ENCODE data around the gene OTC.

GRCh38 chrX:38326086-38326485 lies 26.3 kb upstream of the OTC start:
- TF ChIP-seq, protein P1, sequence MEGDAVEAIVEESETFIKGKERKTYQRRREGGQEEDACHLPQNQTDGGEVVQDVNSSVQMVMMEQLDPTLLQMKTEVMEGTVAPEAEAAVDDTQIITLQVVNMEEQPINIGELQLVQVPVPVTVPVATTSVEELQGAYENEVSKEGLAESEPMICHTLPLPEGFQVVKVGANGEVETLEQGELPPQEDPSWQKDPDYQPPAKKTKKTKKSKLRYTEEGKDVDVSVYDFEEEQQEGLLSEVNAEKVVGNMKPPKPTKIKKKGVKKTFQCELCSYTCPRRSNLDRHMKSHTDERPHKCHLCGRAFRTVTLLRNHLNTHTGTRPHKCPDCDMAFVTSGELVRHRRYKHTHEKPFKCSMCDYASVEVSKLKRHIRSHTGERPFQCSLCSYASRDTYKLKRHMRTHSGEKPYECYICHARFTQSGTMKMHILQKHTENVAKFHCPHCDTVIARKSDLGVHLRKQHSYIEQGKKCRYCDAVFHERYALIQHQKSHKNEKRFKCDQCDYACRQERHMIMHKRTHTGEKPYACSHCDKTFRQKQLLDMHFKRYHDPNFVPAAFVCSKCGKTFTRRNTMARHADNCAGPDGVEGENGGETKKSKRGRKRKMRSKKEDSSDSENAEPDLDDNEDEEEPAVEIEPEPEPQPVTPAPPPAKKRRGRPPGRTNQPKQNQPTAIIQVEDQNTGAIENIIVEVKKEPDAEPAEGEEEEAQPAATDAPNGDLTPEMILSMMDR (IDR thresholded peaks at IDR 0.05), result no peak
- no peak for TF ChIP-seq POLR2A (IDR thresholded peaks at IDR 0.05)

All from heart left ventricle (tissue), 13 donors.